Gastroesophageal sphincter (tissue), 3 donors: ENCODE results near the gene SLC26A9.

ENCODE experiments used
- CTCF ChIP-seq, 4 experiments: fragments of 200-600 bp in 2 of 4; fragments of 450-650 bp in 2 of 4; sonication (generic) in 1 of 4; IDR thresholded peaks; one replicate each; pipeline ENCODE4 v1.5.1; 2017 to 2019; ENCODE audit warnings: antibody characterized with exemption in 4 of 4, mild to moderate bottlenecking in 2 of 4, moderate library complexity in 2 of 4
- EP300 ChIP-seq: sonication (generic); formaldehyde crosslinking; IDR thresholded peaks from one replicate; pipeline ENCODE4 v1.6.1; 2017; ENCODE audit warnings: antibody characterized with exemption, mild to moderate bottlenecking
- POLR2AphosphoS5 ChIP-seq: sonication (generic); formaldehyde crosslinking; IDR thresholded peaks from one replicate; pipeline ENCODE4 v1.6.1; 2017; ENCODE audit warnings: antibody characterized with exemption

GRCh38 chr1:205930799-205931281 is 12.4 kb downstream of the SLC26A9 start:
- TF ChIP-seq EP300 = no peak
- TF ChIP-seq POLR2AphosphoS5 = no peak
- no peak for TF ChIP-seq CTCF (IDR thresholded peaks at IDR 0.05)
